B cell (primary cell): ENCODE results near the gene NOL6.

Experiments
- EZH2 ChIP-seq: IDR thresholded peaks from 2 replicates; pipeline ENCODE4 v1.6.1; 2012; ENCODE audit warnings: borderline replicate concordance, low read depth, mild to moderate bottlenecking, moderate library complexity, low read length; ENCODE audit not compliant: insufficient read depth, poor library complexity, severe bottlenecking
- TF ChIP-seq, protein P1 (sequence below): fragments of 200-600 bp; IDR thresholded peaks from one replicate; pipeline ENCODE4 v1.8.0; 2022; ENCODE audit warnings: antibody characterized with exemption, mild to moderate bottlenecking

DNA sequence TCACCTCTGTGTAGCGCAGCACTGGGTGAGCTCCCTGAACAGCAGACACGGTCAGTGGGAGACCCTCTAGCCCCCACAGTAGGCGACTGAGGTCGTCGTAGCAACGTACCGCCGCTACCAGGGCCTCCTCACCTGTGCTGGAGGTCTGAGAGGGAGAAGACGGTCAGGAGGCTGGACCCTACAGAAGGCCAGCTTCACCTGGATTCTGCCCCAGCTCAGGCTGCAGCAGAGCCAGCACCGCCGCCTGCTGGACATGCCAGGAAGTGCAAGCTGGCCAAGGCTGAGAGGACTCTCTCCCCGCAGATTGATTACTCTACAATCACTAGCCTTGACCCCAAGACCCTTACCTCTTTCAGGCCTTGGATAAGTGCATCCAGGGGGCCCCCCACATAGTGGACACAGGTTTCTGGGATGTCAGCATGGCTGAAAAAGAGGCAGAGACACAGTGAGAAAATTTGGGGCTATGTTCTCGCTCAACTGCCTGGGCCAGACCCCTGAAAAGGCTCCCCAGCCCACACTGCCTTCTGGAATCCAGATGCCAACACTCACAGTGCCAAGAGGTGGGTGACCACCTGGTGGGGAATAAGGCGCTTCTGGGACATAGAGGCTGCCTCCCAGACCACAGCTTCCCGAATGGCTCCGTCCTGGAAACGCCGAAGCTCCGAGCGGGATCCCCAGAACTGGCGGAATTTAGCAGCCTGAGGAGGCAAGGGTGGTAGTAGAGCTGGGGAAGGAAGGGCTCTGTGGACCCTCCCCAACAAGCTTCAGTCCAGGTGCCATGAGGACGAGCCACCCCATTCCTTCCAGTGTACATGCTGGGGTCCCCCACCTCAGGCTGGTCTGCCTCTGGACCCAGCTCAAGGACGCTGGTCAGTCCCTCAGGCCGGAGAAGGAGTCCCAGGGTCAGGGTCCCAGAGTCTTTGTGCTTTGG lies 6.9 kb downstream of the NOL6 start:
- TF ChIP-seq EZH2: no peak
- TF ChIP-seq, protein P1, sequence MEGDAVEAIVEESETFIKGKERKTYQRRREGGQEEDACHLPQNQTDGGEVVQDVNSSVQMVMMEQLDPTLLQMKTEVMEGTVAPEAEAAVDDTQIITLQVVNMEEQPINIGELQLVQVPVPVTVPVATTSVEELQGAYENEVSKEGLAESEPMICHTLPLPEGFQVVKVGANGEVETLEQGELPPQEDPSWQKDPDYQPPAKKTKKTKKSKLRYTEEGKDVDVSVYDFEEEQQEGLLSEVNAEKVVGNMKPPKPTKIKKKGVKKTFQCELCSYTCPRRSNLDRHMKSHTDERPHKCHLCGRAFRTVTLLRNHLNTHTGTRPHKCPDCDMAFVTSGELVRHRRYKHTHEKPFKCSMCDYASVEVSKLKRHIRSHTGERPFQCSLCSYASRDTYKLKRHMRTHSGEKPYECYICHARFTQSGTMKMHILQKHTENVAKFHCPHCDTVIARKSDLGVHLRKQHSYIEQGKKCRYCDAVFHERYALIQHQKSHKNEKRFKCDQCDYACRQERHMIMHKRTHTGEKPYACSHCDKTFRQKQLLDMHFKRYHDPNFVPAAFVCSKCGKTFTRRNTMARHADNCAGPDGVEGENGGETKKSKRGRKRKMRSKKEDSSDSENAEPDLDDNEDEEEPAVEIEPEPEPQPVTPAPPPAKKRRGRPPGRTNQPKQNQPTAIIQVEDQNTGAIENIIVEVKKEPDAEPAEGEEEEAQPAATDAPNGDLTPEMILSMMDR: peak; percentile 95
